A549 (cell line): ENCODE results near the gene IL17RC. TPM values are rescaled to one million over a fixed set of nuclear protein-coding genes. Genes with fewer than 3 reads are reported as not detected.
A peak's percentile ranks its signal among the peaks of the same experiment; 100 is the strongest.

Experiments used
- ATAC-seq, 2 experiments: fragments of 200-7000 bp in 1 of 2; fragments of >200 bp in 1 of 2; cut with Nextera tagmentation in 1 of 2; cut with Tn5 transposase in 1 of 2; 3 replicates each; pipeline versions ENCODE4 v1.8.0 to v1.9.1; 2018 to 2020; ENCODE audit warnings: mild to moderate bottlenecking in 1 of 2, moderate library complexity in 1 of 2
- CTCF ChIA-PET: fragments of 300-600 bp; sonication (Branson Sonifier 250); formaldehyde crosslinking; extraction: SDS; loops from one replicate; lab custom pipeline; 2021; ENCODE audit warnings: antibody characterized with exemption, inconsistent platforms; lab: Yijun Ruan, JAX
- POLR2A ChIA-PET: fragments of 350-600 bp; formaldehyde crosslinking; extraction: SDS; loops from one replicate; lab custom pipeline; 2021; ENCODE audit warnings: antibody characterized with exemption, inconsistent platforms; lab: Yijun Ruan, JAX
- DNase-seq, 2 experiments: peaks; one replicate each; pipeline versions ENCODE4 v3.0.0 to v3.0.0-alpha.2; 2011 to 2016; ENCODE audit warnings: low read depth in 1 of 2, low spot score in 1 of 2
- FAIRE-seq: peaks from 2 replicates; lab custom pipeline; 2011; peaks lifted over from hg19 to GRCh38; lab: Jason Lieb, UNC
- H3K27ac ChIP-seq, 2 experiments: fragments of >200 bp; sonication (Bioruptor Twin); formaldehyde crosslinking; 3 replicates each; pipeline ENCODE4 v1.5.1; 2016 to 2017
- H3K4me1 ChIP-seq: fragments of >200 bp; sonication (Bioruptor Twin); formaldehyde crosslinking; 3 replicates; pipeline ENCODE4 v1.6.1; 2016
- H3K4me2 ChIP-seq: fragments of >200 bp; sonication (Bioruptor Twin); formaldehyde crosslinking; 3 replicates; pipeline ENCODE4 v1.6.1; 2016
- H3K4me3 ChIP-seq: fragments of >200 bp; sonication (Bioruptor Twin); formaldehyde crosslinking; 3 replicates; pipeline ENCODE4 v1.5.1; 2016
- H3K9me3 ChIP-seq: fragments of >200 bp; sonication (Bioruptor Twin); formaldehyde crosslinking; 3 replicates; pipeline ENCODE4 v1.6.1; 2016
- CEBPB ChIP-seq, 2 experiments: fragments of >200 bp in 1 of 2; sonication (Bioruptor Twin) in 1 of 2; formaldehyde crosslinking in 1 of 2; IDR thresholded peaks; 2 replicates each; pipeline ENCODE4 v1.6.1; 2012 to 2016
- CHD2 ChIP-seq: fragments of 150-350 bp; IDR thresholded peaks from 2 replicates; pipeline ENCODE4 v1.6.1; 2014; ENCODE audit warnings: low read length; ENCODE audit not compliant: partially characterized antibody
- CHD4 ChIP-seq: fragments of 200-600 bp; sonication (generic); IDR thresholded peaks from 2 replicates; pipeline ENCODE4 v1.6.1; 2016; ENCODE audit warnings: antibody characterized with exemption, mild to moderate bottlenecking, borderline replicate concordance
- EP300 ChIP-seq, 2 experiments: fragments of >200 bp; sonication (Bioruptor Twin); formaldehyde crosslinking; IDR thresholded peaks; 2 replicates in 1 of 2; 3 replicates in 1 of 2; pipeline ENCODE4 v1.6.1; 2016 to 2017
- FOSB ChIP-seq: fragments of 250-450 bp; sonication (Bioruptor Pico); IDR thresholded peaks from 2 replicates; pipeline ENCODE4 v1.5.0; 2020; ENCODE audit warnings: mild to moderate bottlenecking, moderate library complexity
- FOSL2 ChIP-seq, 2 experiments: fragments of 450-650 bp in 1 of 2; fragments of >200 bp in 1 of 2; sonication (Bioruptor Twin) in 1 of 2; formaldehyde crosslinking; IDR thresholded peaks; 2 replicates each; pipeline versions ENCODE4 v1.5.0 to v1.6.1; 2016 to 2020; ENCODE audit warnings: mild to moderate bottlenecking in 1 of 2, moderate library complexity in 1 of 2
- FOXS1 ChIP-seq: fragments of 250-450 bp; sonication (Bioruptor Pico); IDR thresholded peaks from 2 replicates; pipeline ENCODE4 v1.5.0; 2020; ENCODE audit warnings: mild to moderate bottlenecking, moderate library complexity
- HOXB5 ChIP-seq: fragments of 250-450 bp; sonication (Bioruptor Pico); IDR thresholded peaks from 2 replicates; pipeline ENCODE4 v1.5.0; 2020; ENCODE audit warnings: mild to moderate bottlenecking, moderate library complexity
- JUNB ChIP-seq: fragments of >200 bp; sonication (Bioruptor Twin); formaldehyde crosslinking; IDR thresholded peaks from 2 replicates; pipeline ENCODE4 v1.6.1; 2016
- KDM5A ChIP-seq: fragments of 200-600 bp; sonication (generic); IDR thresholded peaks from 2 replicates; pipeline ENCODE4 v1.6.1; 2016; ENCODE audit warnings: antibody characterized with exemption, mild to moderate bottlenecking
- NFE2L2 ChIP-seq: fragments of 150-350 bp; conservative IDR thresholded peaks from 2 replicates; pipeline ENCODE4 v1.6.1; 2014; ENCODE audit warnings: low read length
- NR3C1 ChIP-seq: fragments of >200 bp; sonication (Bioruptor Twin); formaldehyde crosslinking; IDR thresholded peaks from 3 replicates; pipeline ENCODE4 v1.6.1; 2017
- POLR2A ChIP-seq: IDR thresholded peaks from 2 replicates; pipeline ENCODE4 v1.6.1; 2012; ENCODE audit warnings: mild to moderate bottlenecking, low read length
- RFX5 ChIP-seq: fragments of 450-650 bp; IDR thresholded peaks from 2 replicates; pipeline ENCODE4 v1.7.1; 2014; ENCODE audit warnings: antibody characterized with exemption, mild to moderate bottlenecking, moderate library complexity
- RNF2 ChIP-seq: fragments of 200-600 bp; sonication (generic); IDR thresholded peaks from 2 replicates; pipeline ENCODE4 v1.6.1; 2016; ENCODE audit warnings: low read depth, mild to moderate bottlenecking, antibody characterized with exemption, moderate library complexity, borderline replicate concordance
- TFCP2L1 ChIP-seq: fragments of 250-450 bp; sonication (Bioruptor Pico); IDR thresholded peaks from 2 replicates; pipeline ENCODE4 v1.5.0; 2021; ENCODE audit warnings: mild to moderate bottlenecking
- TP53 ChIP-seq: fragments of 250-450 bp; sonication (Bioruptor Pico); IDR thresholded peaks from 2 replicates; pipeline ENCODE4 v1.5.0; 2021; ENCODE audit warnings: mild to moderate bottlenecking, moderate library complexity
- ZC3H11A ChIP-seq: fragments of 450-650 bp; IDR thresholded peaks from 2 replicates; pipeline ENCODE4 v1.6.1; 2014; ENCODE audit warnings: antibody characterized with exemption, mild to moderate bottlenecking
- WGBS: methylation state at CpG from one replicate; pipeline ENCODE4 v1.1.6; 2017; ENCODE audit errors: missing lambda C conversion rate; 5-methylcytosine and 5-hydroxymethylcytosine counted together
- polyA plus RNA-seq, 4 experiments: library from polyadenylated mRNA; depleted of rRNA in 3 of 4; stranded (reverse); fragments of >200 nt; fragmentation: RNase III in 1 of 4; extraction: RNeasy Plus Mini Kit Qiagen cat#74134 plus additional on column Dnase treatment in 1 of 4; gene quantifications; 2 replicates in 3 of 4; 3 replicates in 1 of 4; pipeline ENCODE4 v1.2.3, GENCODE V29; 2011 to 2017
- TF ChIP-seq, protein P1 (sequence below): fragments of 200-600 bp; sonication (generic); IDR thresholded peaks from 2 replicates; pipeline ENCODE4 v1.6.1; 2016; ENCODE audit warnings: antibody characterized with exemption, mild to moderate bottlenecking, moderate library complexity
- TF ChIP-seq, protein P2 (sequence below): IDR thresholded peaks from 2 replicates; pipeline ENCODE4 v1.6.1; 2012; ENCODE audit warnings: low read depth, borderline replicate concordance
- TF ChIP-seq, protein P3 (sequence below): fragments of 250-450 bp; sonication (Bioruptor Pico); IDR thresholded peaks from 2 replicates; pipeline ENCODE4 v1.5.0; 2021; ENCODE audit warnings: mild to moderate bottlenecking, moderate library complexity, borderline replicate concordance
- TF ChIP-seq, protein P4 (sequence below): IDR thresholded peaks from 2 replicates; pipeline ENCODE4 v1.6.1; 2012

IL17RC gene
- polyA plus RNA-seq, 2 of the 4 experiments (the other 2 are of a cell fraction), result 7.7 to 9.4 TPM

DNA sequence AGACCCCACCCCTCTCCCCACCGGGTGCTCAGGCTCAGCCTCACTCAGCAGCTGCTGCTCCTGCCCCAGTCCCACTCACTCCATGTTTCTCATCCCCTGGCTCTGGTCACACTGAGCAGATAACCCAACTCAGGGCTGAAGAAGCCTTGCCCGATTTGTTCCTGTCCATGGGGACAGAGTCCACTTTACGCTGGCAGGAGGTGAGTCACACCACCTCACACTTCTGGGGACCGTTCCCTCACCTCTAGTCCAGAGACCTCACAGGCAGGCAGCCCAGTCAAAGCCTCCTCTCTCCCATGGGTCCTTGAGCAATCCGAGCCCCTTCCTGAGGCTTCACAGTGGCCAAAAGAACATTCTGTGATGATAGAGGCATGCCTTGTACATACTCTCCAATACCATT lies 38.2 kb upstream of the IL17RC start:
- CTCF ChIA-PET, result interaction anchor here (0.6 to 3.0 kb wide), 6 partner anchors 13 to 104 kb away, joined by 3 to 16 read pairs (median 6); partner anchors contain the start of gene CRELD1
- DNase-seq (peak; percentile 65 to 74), FAIRE-seq (no peak)

DNA sequence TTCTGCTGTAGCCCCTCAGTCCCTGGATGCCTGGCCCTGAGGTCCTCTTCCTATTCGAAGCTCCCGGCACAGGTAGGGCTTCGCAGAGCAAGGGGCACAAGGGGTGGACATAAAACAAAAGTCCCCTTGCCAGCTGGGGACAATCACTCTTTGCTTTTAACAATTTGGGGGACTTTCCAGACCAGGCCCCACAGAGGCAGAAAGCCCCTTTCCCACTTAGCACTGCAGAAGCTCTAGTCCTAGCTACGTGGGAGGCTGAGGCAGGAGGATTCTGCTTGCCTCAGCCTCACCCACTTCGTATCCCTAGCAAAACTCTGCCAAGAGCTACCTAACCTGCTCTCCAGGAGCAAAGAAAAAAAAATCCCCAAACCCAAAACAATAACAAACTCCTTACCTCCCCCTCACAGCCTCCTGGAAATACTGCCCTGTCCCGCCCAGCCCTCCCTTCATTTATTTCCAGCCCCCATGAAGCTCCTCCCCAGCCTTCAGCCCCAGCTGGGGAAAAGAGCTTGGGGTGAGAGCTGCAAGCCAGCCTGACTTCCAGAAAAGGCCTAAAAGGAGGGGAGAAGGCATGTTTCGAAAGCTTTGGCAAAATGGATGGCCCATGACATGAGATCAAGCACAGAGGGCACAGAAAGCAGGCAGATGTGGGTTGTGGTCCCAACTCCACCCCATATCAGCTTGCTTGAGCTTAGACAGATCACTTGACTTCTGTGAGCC lies 36.9 kb upstream of the IL17RC start, which contains the start of gene CIDEC:
Gene CIDEC, minus strand, starts transcription at position 424 of the 720 bp plus-strand sequence. CDS start 1,767 bp downstream, outside the sequence.
- POLR2A ChIA-PET, result interaction anchor here (0.5 to 1.9 kb wide), 2 partner anchors 9 to 10 kb away, joined by 6 to 21 read pairs; partner anchors contain the start of gene JAGN1
- FAIRE-seq (no peak), DNase-seq (no peak), ATAC-seq (no peak)
- Histone ChIP-seq H3K4me2 (peak within 1 kb of the TSS; percentile 61), H3K27ac (peak within 1 kb of the TSS; percentile 75 to 82), H3K4me3 (no peak within 1 kb of the TSS), H3K4me1 (peaks cover 41% of the 10 kb centered on the region), H3K9me3 (no peaks in the 10 kb centered on the region)
- TF ChIP-seq EP300 (IDR thresholded peaks at IDR 0.05), result no peak
- TF ChIP-seq HOXB5 (CRISPR knock-in tag), result no peak
- TF ChIP-seq NR3C1, result no peak
- no peak for TF ChIP-seq ZC3H11A
- TF ChIP-seq, protein P1, sequence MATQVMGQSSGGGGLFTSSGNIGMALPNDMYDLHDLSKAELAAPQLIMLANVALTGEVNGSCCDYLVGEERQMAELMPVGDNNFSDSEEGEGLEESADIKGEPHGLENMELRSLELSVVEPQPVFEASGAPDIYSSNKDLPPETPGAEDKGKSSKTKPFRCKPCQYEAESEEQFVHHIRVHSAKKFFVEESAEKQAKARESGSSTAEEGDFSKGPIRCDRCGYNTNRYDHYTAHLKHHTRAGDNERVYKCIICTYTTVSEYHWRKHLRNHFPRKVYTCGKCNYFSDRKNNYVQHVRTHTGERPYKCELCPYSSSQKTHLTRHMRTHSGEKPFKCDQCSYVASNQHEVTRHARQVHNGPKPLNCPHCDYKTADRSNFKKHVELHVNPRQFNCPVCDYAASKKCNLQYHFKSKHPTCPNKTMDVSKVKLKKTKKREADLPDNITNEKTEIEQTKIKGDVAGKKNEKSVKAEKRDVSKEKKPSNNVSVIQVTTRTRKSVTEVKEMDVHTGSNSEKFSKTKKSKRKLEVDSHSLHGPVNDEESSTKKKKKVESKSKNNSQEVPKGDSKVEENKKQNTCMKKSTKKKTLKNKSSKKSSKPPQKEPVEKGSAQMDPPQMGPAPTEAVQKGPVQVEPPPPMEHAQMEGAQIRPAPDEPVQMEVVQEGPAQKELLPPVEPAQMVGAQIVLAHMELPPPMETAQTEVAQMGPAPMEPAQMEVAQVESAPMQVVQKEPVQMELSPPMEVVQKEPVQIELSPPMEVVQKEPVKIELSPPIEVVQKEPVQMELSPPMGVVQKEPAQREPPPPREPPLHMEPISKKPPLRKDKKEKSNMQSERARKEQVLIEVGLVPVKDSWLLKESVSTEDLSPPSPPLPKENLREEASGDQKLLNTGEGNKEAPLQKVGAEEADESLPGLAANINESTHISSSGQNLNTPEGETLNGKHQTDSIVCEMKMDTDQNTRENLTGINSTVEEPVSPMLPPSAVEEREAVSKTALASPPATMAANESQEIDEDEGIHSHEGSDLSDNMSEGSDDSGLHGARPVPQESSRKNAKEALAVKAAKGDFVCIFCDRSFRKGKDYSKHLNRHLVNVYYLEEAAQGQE, result no peak
- no peak for TF ChIP-seq CEBPB (IDR thresholded peaks at IDR 0.05)
- TF ChIP-seq POLR2A, result no peak
- TF ChIP-seq TFCP2L1 (CRISPR knock-in tag), result no peak
- no peak for TF ChIP-seq FOXS1 (CRISPR knock-in tag)
- TF ChIP-seq JUNB, result no peak
- no peak for TF ChIP-seq NFE2L2
- TF ChIP-seq, protein P2, sequence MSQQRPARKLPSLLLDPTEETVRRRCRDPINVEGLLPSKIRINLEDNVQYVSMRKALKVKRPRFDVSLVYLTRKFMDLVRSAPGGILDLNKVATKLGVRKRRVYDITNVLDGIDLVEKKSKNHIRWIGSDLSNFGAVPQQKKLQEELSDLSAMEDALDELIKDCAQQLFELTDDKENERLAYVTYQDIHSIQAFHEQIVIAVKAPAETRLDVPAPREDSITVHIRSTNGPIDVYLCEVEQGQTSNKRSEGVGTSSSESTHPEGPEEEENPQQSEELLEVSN, result no peak
- no peak for TF ChIP-seq CHD4
- TF ChIP-seq, protein P3, sequence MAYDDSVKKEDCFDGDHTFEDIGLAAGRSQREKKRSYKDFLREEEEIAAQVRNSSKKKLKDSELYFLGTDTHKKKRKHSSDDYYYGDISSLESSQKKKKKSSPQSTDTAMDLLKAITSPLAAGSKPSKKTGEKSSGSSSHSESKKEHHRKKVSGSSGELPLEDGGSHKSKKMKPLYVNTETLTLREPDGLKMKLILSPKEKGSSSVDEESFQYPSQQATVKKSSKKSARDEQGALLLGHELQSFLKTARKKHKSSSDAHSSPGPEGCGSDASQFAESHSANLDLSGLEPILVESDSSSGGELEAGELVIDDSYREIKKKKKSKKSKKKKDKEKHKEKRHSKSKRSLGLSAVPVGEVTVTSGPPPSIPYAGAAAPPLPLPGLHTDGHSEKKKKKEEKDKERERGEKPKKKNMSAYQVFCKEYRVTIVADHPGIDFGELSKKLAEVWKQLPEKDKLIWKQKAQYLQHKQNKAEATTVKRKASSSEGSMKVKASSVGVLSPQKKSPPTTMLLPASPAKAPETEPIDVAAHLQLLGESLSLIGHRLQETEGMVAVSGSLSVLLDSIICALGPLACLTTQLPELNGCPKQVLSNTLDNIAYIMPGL, result no peak
- TF ChIP-seq CHD2, result no peak
- no peak for TF ChIP-seq FOSB
- no peak for TF ChIP-seq RFX5
- no peak for TF ChIP-seq KDM5A
- CTCF ChIA-PET, result interaction anchor here (1.0 to 3.0 kb wide), 5 partner anchors 31 to 66 kb away, joined by 3 to 16 read pairs (median 8); partner anchors contain the start of genes CRELD1 and IL17RC
- 95% methylated on average over 7 of the region's 7 CpGs for WGBS

More for the DNA sequence above, 38.2 kb upstream of the IL17RC start:
- peaks cover 31% of the 10 kb centered on the region for H3K4me1 ChIP-seq
- peak overlapping the region; percentile 75 to 82 for H3K27ac ChIP-seq
- no peak for TF ChIP-seq TP53
- TF ChIP-seq HOXB5 (CRISPR knock-in tag), result no peak
- TF ChIP-seq RNF2, result no peak
- no peak for TF ChIP-seq FOSL2 (IDR thresholded peaks at IDR 0.05)
- TF ChIP-seq FOSL2 (CRISPR knock-in tag; IDR thresholded peaks at IDR 0.05), result peak; percentile 40
- TF ChIP-seq, protein P4, sequence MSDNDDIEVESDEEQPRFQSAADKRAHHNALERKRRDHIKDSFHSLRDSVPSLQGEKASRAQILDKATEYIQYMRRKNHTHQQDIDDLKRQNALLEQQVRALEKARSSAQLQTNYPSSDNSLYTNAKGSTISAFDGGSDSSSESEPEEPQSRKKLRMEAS, result 0 out of 2 replicates have a peak, but pooled peaks have one; percentile 32
- ATAC-seq, result peak; percentile 84 to 88
- H3K4me3 ChIP-seq, result no peak overlapping the region; the same call in 2 of the 3 replicates
- WGBS, result 8% methylated on average over 4 of the region's 5 CpGs
- POLR2A ChIA-PET, result interaction anchor here (1.9 kb wide), 1 partner anchor 11 kb away, joined by 21 read pairs; the partner anchor contains the start of gene JAGN1
- no peaks in the 10 kb centered on the region for H3K9me3 ChIP-seq
- H3K4me2 ChIP-seq, result peak overlapping the region; percentile 61
